Heart right ventricle (tissue), 16 donors: Measurements from ENCODE around the gene RRAS. TPM values are rescaled to one million over a fixed set of nuclear protein-coding genes. Genes with fewer than 3 reads are reported as not detected.

Source experiments
- ATAC-seq, 8 donors: fragments of 200-7000 bp; cut with Tn5 transposase; one replicate each; pipeline ENCODE4 v1.9.1; 2020; ENCODE audit warnings: mild to moderate bottlenecking in 8 of 8, moderate library complexity in 8 of 8, moderate number of reproducible peaks in 1 of 8
- DNase-seq, 2 donors: peaks; one replicate each; pipeline ENCODE4 v3.0.0-alpha.2; 2020
- H3K27ac ChIP-seq, 10 donors: fragments of 200-600 bp; sonication (generic) in 2 of 10; one replicate each; pipeline versions ENCODE4 v1.5.0 to v1.8.0; 2020 to 2022; ENCODE audit warnings: mild to moderate bottlenecking in 3 of 10
- H3K27me3 ChIP-seq, 7 donors: fragments of 200-600 bp; one replicate each; pipeline ENCODE4 v1.8.0; 2021 to 2022; ENCODE audit warnings: mild to moderate bottlenecking in 2 of 7
- H3K36me3 ChIP-seq, 9 donors: fragments of 200-600 bp; sonication (generic) in 1 of 9; one replicate each; pipeline versions ENCODE4 v1.5.0 to v1.8.0; 2020 to 2022; ENCODE audit warnings: mild to moderate bottlenecking in 2 of 9
- H3K4me1 ChIP-seq, 9 donors: fragments of 200-600 bp; sonication (generic) in 1 of 9; one replicate each; pipeline versions ENCODE4 v1.5.0 to v1.8.0; 2020 to 2022; ENCODE audit warnings: mild to moderate bottlenecking in 4 of 9
- H3K4me3 ChIP-seq, 10 donors: fragments of 200-600 bp; sonication (generic) in 2 of 10; one replicate each; pipeline versions ENCODE4 v1.5.0 to v1.8.0; 2020 to 2022; ENCODE audit warnings: mild to moderate bottlenecking in 7 of 10, moderate library complexity in 2 of 10
- H3K9me3 ChIP-seq, 11 donors: fragments of 200-600 bp in 10 of 11; sonication (generic) in 2 of 11; one replicate each; pipeline versions ENCODE4 v1.5.0 to v1.8.0; 2013 to 2022; ENCODE audit warnings: mild to moderate bottlenecking in 2 of 11, control low read depth in 1 of 11, moderate library complexity in 1 of 11
- WGBS, 2 donors: extraction: QIAGEN DNeasy Blood & Tissue Kit; methylation state at CpG; one replicate each; pipeline ENCODE4 v1.1.7; 2013; ENCODE audit warnings: inconsistent platforms in 1 of 2; 5-methylcytosine and 5-hydroxymethylcytosine counted together
- intact Hi-C, 10 donors: fragments of 100-400 bp; cut with DNase I; formaldehyde crosslinking; loops; one replicate each; pipeline versions ENCODE4 v1.11.1 to v1.14.2; 2022
- polyA plus RNA-seq, 2 donors: library from polyadenylated mRNA; stranded (reverse); fragments of 200-250 nt; gene quantifications; one replicate each; pipeline ENCODE4 v1.2.3, GENCODE V29; 2013
- total RNA-seq, 10 donors: library from RNA; stranded (reverse); fragmentation: NEBNext Ultra II Directional in 3 of 10; extraction: Animal tissue kit (Norgen Biotek cat#: 25700) in 3 of 10; gene quantifications; one replicate each; pipeline versions ENCODE4 v1.2.1 to v1.2.4, GENCODE V29; 2021 to 2023
- TF ChIP-seq, protein P1 (sequence below), 9 donors: fragments of 200-600 bp; sonication (generic) in 2 of 9; IDR thresholded peaks; one replicate each; pipeline versions ENCODE4 v1.5.0 to v1.8.0; 2021 to 2022; ENCODE audit warnings: antibody characterized with exemption in 9 of 9, mild to moderate bottlenecking in 5 of 9, moderate library complexity in 1 of 9
- donor health status: Arrhythmogenic right ventricular cardiomyopathy.
- donor health status: ischemic (EF 13 %, LVEDD 7.1; RV severe dilation, severe dysfunction).
- donor health status: healthy with polysubstance abuse.
- donor health status: DM: no; HTN: yes; CAD: no.
- donor health status: DM: no; HTN: no; CAD: no.
- donor health status: ischemic (EF 25% LVEDD 6.9; RV normal size, moderate dysfunction).
- donor health status: ischemic (EF 25% LVEDD 5.7; RV mildly dilated, moderate dysfunction).
- donor health status: healthy.
- donor health status: DM: yes; HTN: yes; CAD: no.
- donor health status: Ischemic cardiomyopathy.
- donor health status: ischemic (EF 35%, LVEDD 5.7; RV mildly dilated, moderate dysfunction).
- donor health status: nonischemic (EF 11% LVEDD 7.7; RV severe dilation, severe dysfunction).
- donor health status: DM: yes; HTN: yes; CAD: no.
- donor health status: PGD.
- donor health status: ischemic (EF 29% LVEDD 5.4; RV normal size, mild dysfunction).
- donor health status: nonischemic (EF 23%, LVEDD 6.1; RV moderate dilation, normal function).

The RRAS gene
- total and polyA plus RNA-seq, 12 donors, result 90.4 to 215 (median 117) TPM

GRCh38 chr19:49595819-49596404, 44.0 kb downstream of the RRAS start:
- H3K4me1 ChIP-seq, result peaks cover 6 to 25% (median 21%) of the 10 kb centered on the region in 9 donors
- no peak overlapping the region for H3K27ac ChIP-seq
- no peak overlapping the region for H3K4me3 ChIP-seq
- no peak for ATAC-seq
- TF ChIP-seq, protein P1, sequence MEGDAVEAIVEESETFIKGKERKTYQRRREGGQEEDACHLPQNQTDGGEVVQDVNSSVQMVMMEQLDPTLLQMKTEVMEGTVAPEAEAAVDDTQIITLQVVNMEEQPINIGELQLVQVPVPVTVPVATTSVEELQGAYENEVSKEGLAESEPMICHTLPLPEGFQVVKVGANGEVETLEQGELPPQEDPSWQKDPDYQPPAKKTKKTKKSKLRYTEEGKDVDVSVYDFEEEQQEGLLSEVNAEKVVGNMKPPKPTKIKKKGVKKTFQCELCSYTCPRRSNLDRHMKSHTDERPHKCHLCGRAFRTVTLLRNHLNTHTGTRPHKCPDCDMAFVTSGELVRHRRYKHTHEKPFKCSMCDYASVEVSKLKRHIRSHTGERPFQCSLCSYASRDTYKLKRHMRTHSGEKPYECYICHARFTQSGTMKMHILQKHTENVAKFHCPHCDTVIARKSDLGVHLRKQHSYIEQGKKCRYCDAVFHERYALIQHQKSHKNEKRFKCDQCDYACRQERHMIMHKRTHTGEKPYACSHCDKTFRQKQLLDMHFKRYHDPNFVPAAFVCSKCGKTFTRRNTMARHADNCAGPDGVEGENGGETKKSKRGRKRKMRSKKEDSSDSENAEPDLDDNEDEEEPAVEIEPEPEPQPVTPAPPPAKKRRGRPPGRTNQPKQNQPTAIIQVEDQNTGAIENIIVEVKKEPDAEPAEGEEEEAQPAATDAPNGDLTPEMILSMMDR (IDR thresholded peaks at IDR 0.05), result no peak
- H3K36me3 ChIP-seq, result peaks cover 7 to 76% (median 37%) of the 10 kb centered on the region in 9 donors
- H3K27me3 ChIP-seq, result no peaks in the 10 kb centered on the region
- intact Hi-C loops, result loop anchor here in 1 of 10 donors (10.0 kb wide), 1 partner anchor 79 kb away; the partner anchor contains the start of gene PRMT1
- no peak for DNase-seq
- WGBS, 2 donors, result 95% methylated on average over 30 to 32 of the region's 32 CpGs
- H3K9me3 ChIP-seq, result no peaks in the 10 kb centered on the region

DNA sequence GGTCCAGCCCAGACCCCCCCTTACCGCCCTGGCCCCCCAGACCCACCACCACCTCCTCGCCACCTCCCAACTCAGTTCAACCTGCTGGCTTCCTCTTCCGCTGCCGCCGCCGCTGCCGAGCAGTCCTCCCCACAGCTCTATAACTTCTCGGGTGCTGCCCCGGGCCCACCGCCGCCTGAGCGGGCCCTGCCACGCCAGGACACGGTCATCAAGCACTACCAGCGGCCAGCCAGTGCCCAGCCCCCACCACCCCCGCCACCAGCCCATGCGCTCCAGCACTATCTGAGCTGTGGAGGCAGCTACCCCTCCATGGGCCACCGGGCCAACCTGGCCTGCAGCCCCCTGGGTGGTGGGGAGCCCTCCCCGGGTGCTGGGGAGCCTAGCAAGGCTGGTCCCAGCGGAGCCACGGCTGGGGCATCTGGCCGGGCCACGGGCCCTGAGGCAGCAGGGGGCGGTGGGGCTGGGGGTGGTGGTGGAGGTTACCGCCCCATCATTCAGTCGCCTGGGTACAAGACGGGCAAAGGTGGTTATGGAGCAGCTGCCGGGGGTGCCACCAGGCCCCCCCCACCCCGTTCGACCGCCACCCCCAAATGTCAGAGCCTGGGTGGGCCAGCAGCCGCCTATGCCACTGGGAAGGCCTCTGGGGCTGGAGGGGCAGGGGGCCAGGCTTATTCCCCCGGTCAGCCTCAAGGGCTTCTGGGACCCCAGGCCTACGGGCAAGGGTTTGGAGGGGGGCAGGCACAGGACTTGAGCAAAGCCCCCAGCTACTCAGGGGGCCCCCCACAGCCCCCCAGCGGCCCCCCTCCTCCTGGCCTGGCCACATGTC, 44.7 kb downstream of the RRAS start:
- Histone ChIP-seq H3K36me3 (peaks cover 7 to 68% (median 37%) of the 10 kb centered on the region in 9 donors), H3K27me3 (no peaks in the 10 kb centered on the region), H3K4me1 (peaks cover 6 to 31% (median 22%) of the 10 kb centered on the region in 9 donors), H3K4me3 (no peak overlapping the region), H3K27ac (no peak overlapping the region), H3K9me3 (no peaks in the 10 kb centered on the region)
- 92 to 93% methylated on average over 35 of the region's 35 CpGs for WGBS, 2 donors
- DNase-seq (no peak), ATAC-seq (no peak)
- TF ChIP-seq, protein P1 (IDR thresholded peaks at IDR 0.05), result no peak
- intact Hi-C loops, result loop anchor here in 7 of 10 donors (5.0 to 10.0 kb wide), 5 partner anchors 42 to 82 kb away; partner anchors contain the start of genes PRMT1 (in 3 of the 7), BCL2L12 (in 2 of the 7) and IRF3 (in 2 of the 7)

DNA sequence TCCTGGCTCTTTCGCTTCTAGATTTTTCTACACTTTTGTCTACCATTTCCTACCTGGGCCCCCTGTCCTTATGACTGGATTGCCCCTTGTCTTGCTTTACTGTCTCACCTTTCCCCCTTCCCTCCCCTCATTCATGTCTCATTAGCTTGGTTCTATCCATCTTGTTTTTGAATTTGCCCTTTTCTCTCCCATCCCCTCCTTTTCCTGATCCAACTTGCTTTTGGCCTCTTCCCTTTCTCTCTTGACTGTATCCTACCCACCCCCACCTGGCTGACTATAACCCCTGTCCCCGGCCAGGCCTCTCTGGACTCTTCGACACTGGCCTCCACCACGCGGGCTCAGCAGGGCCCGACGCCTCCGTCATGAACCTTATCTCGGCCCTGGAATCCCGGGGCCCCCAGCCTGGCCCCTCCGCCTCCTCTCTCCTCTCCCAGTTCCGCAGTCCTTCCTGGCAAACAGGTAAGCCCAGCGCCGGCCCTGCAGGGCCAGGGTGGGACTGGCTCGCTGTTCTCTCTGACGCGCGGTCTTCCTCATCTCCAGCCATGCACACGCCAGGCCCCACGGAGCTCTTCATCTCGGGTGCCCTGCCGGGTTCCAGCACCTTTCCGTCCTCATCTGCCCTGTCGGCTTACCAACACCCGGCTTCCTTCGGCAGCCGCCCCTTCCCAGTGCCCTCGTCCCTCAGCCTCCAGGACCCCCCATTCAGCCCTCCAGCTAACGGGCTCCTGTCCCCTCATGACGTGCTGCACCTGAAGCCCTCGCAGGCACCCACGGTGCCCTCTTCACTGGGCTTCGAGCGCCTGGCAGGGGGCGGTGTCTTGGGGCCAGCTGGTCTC, 45.6 kb downstream of the RRAS start:
- Histone ChIP-seq H3K4me1 (peaks cover 6 to 37% (median 22%) of the 10 kb centered on the region in 9 donors), H3K27me3 (no peaks in the 10 kb centered on the region), H3K4me3 (no peak overlapping the region), H3K27ac (peak overlapping the region in 4 of 10 donors; percentile 37 to 98 (median 84)), H3K36me3 (peaks cover 7 to 60% (median 31%) of the 10 kb centered on the region in 9 donors), H3K9me3 (no peaks in the 10 kb centered on the region)
- DNase-seq, result no peak
- WGBS, 2 donors, result 75 to 85% methylated on average over 35 of the region's 35 CpGs
- intact Hi-C loops, result loop anchor here in 7 of 10 donors (5.0 to 10.0 kb wide), 5 partner anchors 43 to 83 kb away; partner anchors contain the start of genes PRMT1 (in 3 of the 7), BCL2L12 (in 2 of the 7) and IRF3 (in 2 of the 7)
- TF ChIP-seq, protein P1 (IDR thresholded peaks at IDR 0.05), result no peak
- ATAC-seq, result no peak
